IMR-90 (cell line): ENCODE data around the gene RAC3. TPM values are rescaled to one million over a fixed set of nuclear protein-coding genes. Genes with fewer than 3 reads are reported as not detected.

ENCODE experiments used
- ATAC-seq: fragments of 200-7000 bp; cut with Tn5 transposase; 2 replicates; pipeline ENCODE4 v1.9.1; 2020; ENCODE audit warnings: low read depth, mild to moderate bottlenecking, moderate library complexity
- BruUV-seq: library from RNA; stranded (reverse); fragments of 400-500 nt; replicated peaks from 2 replicates; lab custom pipeline; 2021; lab: Mats Ljungman, UMichigan
- CTCF ChIA-PET: fragments of 300-600 bp; formaldehyde crosslinking; extraction: SDS; loops from one replicate; lab custom pipeline; 2021; ENCODE audit warnings: antibody characterized with exemption; lab: Yijun Ruan, JAX
- POLR2A ChIA-PET: fragments of 300-600 bp; sonication (Branson Sonifier 250); formaldehyde crosslinking; loops from one replicate; lab custom pipeline; 2022; ENCODE audit warnings: antibody characterized with exemption; ENCODE audit not compliant: unreplicated experiment; lab: Charles Lee
- DNase-seq: peaks from one replicate; pipeline ENCODE4 v3.0.0; 2013
- H2AFZ ChIP-seq: replicated peaks from 2 replicates; pipeline ENCODE3; 2013; ENCODE audit warnings: low read length, mild to moderate bottlenecking; ENCODE audit not compliant: poor library complexity
- H2AK5ac ChIP-seq: 2 replicates; pipeline ENCODE4 v1.6.1; 2013; ENCODE audit warnings: low read depth, low read length, inconsistent platforms
- H2AK9ac ChIP-seq: replicated peaks from 2 replicates; pipeline ENCODE3; 2013; ENCODE audit warnings: mild to moderate bottlenecking, low read depth, low read length, moderate library complexity; ENCODE audit not compliant: poor library complexity
- H2BK120ac ChIP-seq: 2 replicates; pipeline ENCODE4 v1.6.1; 2013; ENCODE audit warnings: low read depth, low read length, inconsistent platforms
- H2BK15ac ChIP-seq: 3 replicates; pipeline ENCODE4 v1.6.1; 2013; ENCODE audit warnings: low read depth, low read length, inconsistent platforms
- H2BK20ac ChIP-seq: 2 replicates; pipeline ENCODE4 v1.6.1; 2013; ENCODE audit warnings: low read depth, mild to moderate bottlenecking, inconsistent platforms, low read length, moderate library complexity
- H2BK5ac ChIP-seq: 2 replicates; pipeline ENCODE4 v1.6.1; 2013; ENCODE audit warnings: mild to moderate bottlenecking, low read depth, low read length, inconsistent platforms; ENCODE audit not compliant: poor library complexity, severe bottlenecking
- H3K14ac ChIP-seq: replicated peaks from 2 replicates; pipeline ENCODE4 v1.6.1; 2013; ENCODE audit warnings: low read depth, low read length, inconsistent platforms
- H3K18ac ChIP-seq: 2 replicates; pipeline ENCODE4 v1.6.1; 2013; ENCODE audit warnings: low read depth, low read length, control low read depth
- H3K23ac ChIP-seq: 2 replicates; pipeline ENCODE4 v1.6.1; 2013; ENCODE audit warnings: low read depth, low read length, inconsistent platforms
- H3K27ac ChIP-seq: 2 replicates; pipeline ENCODE4 v1.5.1; 2013; ENCODE audit warnings: mild to moderate bottlenecking, control low read depth, low read length; ENCODE audit not compliant: insufficient read depth
- H3K27me3 ChIP-seq: 2 replicates; pipeline ENCODE4 v1.6.1; 2013; ENCODE audit warnings: low read length; ENCODE audit not compliant: control insufficient read depth, insufficient read depth
- H3K36me3 ChIP-seq: 2 replicates; pipeline ENCODE4 v1.6.1; 2013; ENCODE audit warnings: low read length, mixed read lengths; ENCODE audit not compliant: control insufficient read depth, insufficient read depth
- H3K4ac ChIP-seq: 2 replicates; pipeline ENCODE4 v1.6.1; 2013; ENCODE audit warnings: low read depth, low read length, inconsistent platforms
- H3K4me1 ChIP-seq: 2 replicates; pipeline ENCODE4 v1.6.1; 2013; ENCODE audit warnings: low read length, mixed read lengths; ENCODE audit not compliant: control insufficient read depth, insufficient read depth
- H3K4me2 ChIP-seq: 2 replicates; pipeline ENCODE4 v1.6.1; 2013; ENCODE audit warnings: low read depth, mild to moderate bottlenecking, control low read depth, low read length, moderate library complexity
- H3K4me3 ChIP-seq: 2 replicates; pipeline ENCODE4 v1.5.1; 2013; ENCODE audit warnings: low read depth, mild to moderate bottlenecking, control low read depth, low read length, moderate library complexity; ENCODE audit not compliant: insufficient read depth
- H3K56ac ChIP-seq: 2 replicates; pipeline ENCODE4 v1.6.1; 2013; ENCODE audit warnings: low read length, inconsistent platforms; ENCODE audit not compliant: insufficient read depth; ENCODE audit errors: extremely low read depth
- H3K79me1 ChIP-seq, 2 experiments: 2 replicates each; pipeline ENCODE4 v1.6.1; 2013; ENCODE audit warnings: low read length in 2 of 2, inconsistent platforms in 1 of 2, low read depth in 1 of 2
- H3K9ac ChIP-seq: 2 replicates; pipeline ENCODE4 v1.6.1; 2013; ENCODE audit warnings: low read depth, low read length, control low read depth
- H3K9me1 ChIP-seq: 2 replicates; pipeline ENCODE4 v1.6.1; 2013; ENCODE audit warnings: low read length, inconsistent platforms; ENCODE audit not compliant: insufficient read depth
- H3K9me3 ChIP-seq: 2 replicates; pipeline ENCODE4 v1.6.1; 2013; ENCODE audit warnings: low read length; ENCODE audit not compliant: control insufficient read depth, insufficient read depth
- H4K20me1 ChIP-seq: 2 replicates; pipeline ENCODE4 v1.6.1; 2013; ENCODE audit warnings: low read length, inconsistent platforms; ENCODE audit not compliant: insufficient read depth
- H4K5ac ChIP-seq: 2 replicates; pipeline ENCODE4 v1.6.1; 2013; ENCODE audit warnings: mild to moderate bottlenecking, low read depth, low read length, control low read depth
- H4K8ac ChIP-seq, 2 experiments: 2 replicates each; pipeline ENCODE4 v1.6.1; 2013; ENCODE audit warnings: low read depth in 2 of 2, low read length in 2 of 2, control low read depth in 1 of 2, inconsistent platforms in 1 of 2
- H4K91ac ChIP-seq: 2 replicates; pipeline ENCODE4 v1.6.1; 2013; ENCODE audit warnings: low read depth, low read length, inconsistent platforms; ENCODE audit not compliant: insufficient read depth
- BHLHE40 ChIP-seq: fragments of 150-350 bp; IDR thresholded peaks from 2 replicates; pipeline ENCODE4 v1.6.1; 2016; ENCODE audit warnings: mild to moderate bottlenecking, low read depth, low read length
- CEBPB ChIP-seq: IDR thresholded peaks from 2 replicates; pipeline ENCODE4 v1.6.1; 2012; ENCODE audit warnings: low read depth, low read length, improper control_type of control experiment
- CHD1 ChIP-seq: IDR thresholded peaks from 2 replicates; pipeline ENCODE4 v1.6.1; 2012; ENCODE audit warnings: low read depth, low read length, improper control_type of control experiment
- FOS ChIP-seq: fragments of 150-350 bp; IDR thresholded peaks from 2 replicates; pipeline ENCODE4 v1.6.1; 2016; ENCODE audit warnings: low read depth, low read length
- MAFK ChIP-seq: IDR thresholded peaks from 2 replicates; pipeline ENCODE4 v1.6.1; 2012; ENCODE audit warnings: low read depth, low read length, improper control_type of control experiment
- MXI1 ChIP-seq: IDR thresholded peaks from 2 replicates; pipeline ENCODE4 v1.6.1; 2012; ENCODE audit warnings: low read depth, mild to moderate bottlenecking, low read length, moderate library complexity, borderline replicate concordance
- NFE2L2 ChIP-seq: fragments of 150-350 bp; IDR thresholded peaks from 2 replicates; pipeline ENCODE4 v1.6.1; 2016; ENCODE audit warnings: low read depth, mild to moderate bottlenecking, low read length
- POLR2A ChIP-seq: IDR thresholded peaks from 2 replicates; pipeline ENCODE4 v1.6.1; 2012; ENCODE audit warnings: mild to moderate bottlenecking, low read depth, low read length
- RAD21 ChIP-seq: IDR thresholded peaks from 2 replicates; pipeline ENCODE4 v1.6.1; 2012; ENCODE audit warnings: low read length, improper control_type of control experiment
- RCOR1 ChIP-seq: IDR thresholded peaks from 2 replicates; pipeline ENCODE4 v1.6.1; 2012; ENCODE audit warnings: mild to moderate bottlenecking, low read length, improper control_type of control experiment; ENCODE audit not compliant: insufficient replicate concordance
- RFX5 ChIP-seq: IDR thresholded peaks from 2 replicates; pipeline ENCODE4 v1.8.0; 2012; ENCODE audit warnings: low read depth, mild to moderate bottlenecking, low read length, moderate library complexity
- SMC3 ChIP-seq: fragments of 150-350 bp; IDR thresholded peaks from 2 replicates; pipeline ENCODE4 v1.6.1; 2016; ENCODE audit warnings: low read depth, mild to moderate bottlenecking, antibody characterized with exemption, low read length, moderate library complexity
- USF2 ChIP-seq: fragments of 150-350 bp; IDR thresholded peaks from 2 replicates; pipeline ENCODE4 v1.6.1; 2017; ENCODE audit warnings: mild to moderate bottlenecking, antibody characterized with exemption, low read length, low read depth
- WGBS, 2 experiments: methylation state at CpG; one replicate each; pipeline versions ENCODE4 v1.1.5 to v1.1.7; 2013; ENCODE audit warnings: missing lambda C conversion rate in 2 of 2; ENCODE audit not compliant: insufficient read length in 1 of 2; ENCODE audit errors: extremely low coverage in 2 of 2; 5-methylcytosine and 5-hydroxymethylcytosine counted together
- dilution Hi-C: fragments of 300-500 bp; cut with HindIII; formaldehyde crosslinking; loops from one replicate; pipeline ENCODE4 v1.14.3; 2018; ENCODE audit warnings: low sequenced_read_pairs; ENCODE audit not compliant: unreplicated experiment
- in situ Hi-C: fragments of 300-500 bp; cut with MboI; formaldehyde crosslinking; loops from 3 replicates; pipeline ENCODE4 v1.14.3; 2019; ENCODE audit warnings: low sequenced_read_pairs, inconsistent platforms, mixed read lengths
- intact Hi-C: fragments of 100-400 bp; cut with micrococcal nuclease; formaldehyde crosslinking; loops from 2 replicates; pipeline ENCODE4 v1.10.0; 2022
- polyA plus RNA-seq, 3 experiments: library from polyadenylated mRNA; depleted of rRNA; stranded (reverse); fragments of >200 nt; gene quantifications; 2 replicates each; pipeline ENCODE4 v1.2.3, GENCODE V29; 2012; ENCODE audit warnings: low replicate concordance in 1 of 3
- total RNA-seq: library from RNA; depleted of rRNA; stranded (reverse); fragments of >200 nt; gene quantifications from 2 replicates; pipeline ENCODE4 v1.2.3, GENCODE V29; 2012
- TF ChIP-seq, protein P1 (sequence below): conservative IDR thresholded peaks from 2 replicates; pipeline ENCODE4 v1.5.1; 2012; ENCODE audit warnings: mild to moderate bottlenecking, low read depth, low read length, improper control_type of control experiment

The RAC3 gene
- total and polyA plus RNA-seq, 2 of the 4 experiments (the other 2 are of a cell fraction): 5.7 to 23.4 TPM

DNA sequence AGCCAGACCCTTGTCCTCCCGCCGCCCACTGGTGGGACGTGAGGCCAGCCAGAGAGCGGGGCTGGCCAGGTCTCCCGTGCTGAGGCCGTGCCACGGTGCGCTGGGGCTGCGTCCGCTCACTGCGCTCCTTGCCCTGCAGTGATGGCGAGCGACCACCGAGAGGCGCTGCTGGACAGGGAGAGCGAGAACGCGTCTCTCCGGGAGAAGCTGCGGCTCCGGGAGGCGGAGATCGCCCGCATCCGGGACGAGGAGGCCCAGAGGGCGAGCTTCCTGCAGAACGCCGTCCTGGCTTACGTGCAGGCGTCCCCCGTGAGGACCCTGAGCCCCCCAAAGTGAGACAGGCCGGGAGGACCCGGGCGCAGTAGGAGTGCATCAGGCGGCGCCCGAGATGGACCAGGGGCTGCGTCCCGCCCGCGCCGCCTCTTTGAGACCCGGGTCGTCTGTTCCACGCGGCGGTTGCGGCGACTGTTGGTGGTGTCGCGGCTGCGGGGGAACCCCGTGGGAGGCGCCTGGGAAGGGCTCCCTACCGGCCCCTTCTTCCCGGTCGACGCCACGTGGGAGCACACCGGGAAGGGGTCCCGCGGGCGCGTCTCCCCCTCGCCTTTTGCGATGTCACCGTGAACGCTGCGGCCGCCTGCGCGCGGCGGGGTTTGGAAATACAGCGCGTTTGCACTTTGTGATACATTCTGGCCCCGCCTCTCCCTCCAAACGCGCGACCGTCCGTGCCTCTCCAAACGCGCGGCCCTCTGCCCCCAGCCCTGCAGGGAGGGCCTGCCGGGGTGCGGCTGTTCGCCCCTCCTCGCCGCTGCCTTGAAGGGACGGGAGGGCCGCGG, 792 bp upstream of the RAC3 start:
- Histone ChIP-seq H3K56ac (no peak overlapping the region), H3K23ac (no peak overlapping the region), H2AK5ac (no peak overlapping the region), H3K4me3 (peak overlapping the region; percentile 47), H2BK20ac (no peak overlapping the region), H4K20me1 (no peaks in the 10 kb centered on the region; the same call in 1 of the 2 replicates), H4K8ac (no peak overlapping the region), H2BK15ac (no peak overlapping the region), H3K18ac (no peak overlapping the region), H2AFZ (peak overlapping the region; percentile 94), H2BK120ac (no peak overlapping the region), H2BK5ac (no peak overlapping the region), H3K79me1 (no peaks in the 10 kb centered on the region; a peak in 1 of 4 replicates), H3K4ac (no peak overlapping the region), H4K5ac (no peak overlapping the region), H3K27ac (no peak overlapping the region), H3K27me3 (no peaks in the 10 kb centered on the region), H3K36me3 (peaks cover 2% of the 10 kb centered on the region), H4K91ac (no peak overlapping the region), H3K4me1 (peaks cover 4% of the 10 kb centered on the region; the same call in 1 of the 2 replicates), H3K9me1 (no peaks in the 10 kb centered on the region), H3K4me2 (peak overlapping the region; percentile 78), H3K9me3 (no peaks in the 10 kb centered on the region), H3K14ac (no peak overlapping the region), H3K9ac (no peak overlapping the region), H2AK9ac (peak overlapping the region; percentile 89)
- BruUV-seq: no TSS peak
- ChIA-PET CTCF (interaction anchor here (0.7 to 1.3 kb wide), 3 partner anchors 124 to 175 kb away, joined by 3 to 4 read pairs (median 3); no protein-coding TSS in a partner anchor), POLR2A (no interaction called here)
- intact Hi-C loops (loop anchor here (1.0 to 10.0 kb wide), 3 partner anchors 68 to 294 kb away; partner anchors contain the start of gene FASN), dilution Hi-C loops (no loop called here), in situ Hi-C loops (loop anchor here (5.0 kb wide), 1 partner anchor 127 kb away; no protein-coding TSS in a partner anchor)
- WGBS, 2 experiments: 3% methylated on average over 62 of the region's 94 CpGs; no CpG with 5 or more reads in 1 of the 2 experiments
- peak; percentile 79 for DNase-seq
- ATAC-seq: peak; percentile 89
- TF ChIP-seq CEBPB: no peak
- no peak for TF ChIP-seq USF2
- no peak for TF ChIP-seq BHLHE40
- TF ChIP-seq MAFK: no peak
- no peak for TF ChIP-seq FOS
- no peak for TF ChIP-seq CHD1
- no peak for TF ChIP-seq RFX5
- TF ChIP-seq RAD21: peak; percentile 94
- no peak for TF ChIP-seq NFE2L2
- peak; percentile 17; the same call in 1 of the 2 replicates for TF ChIP-seq MXI1
- TF ChIP-seq SMC3: peak; percentile 81
- TF ChIP-seq RCOR1: no peak
- TF ChIP-seq, protein P1, sequence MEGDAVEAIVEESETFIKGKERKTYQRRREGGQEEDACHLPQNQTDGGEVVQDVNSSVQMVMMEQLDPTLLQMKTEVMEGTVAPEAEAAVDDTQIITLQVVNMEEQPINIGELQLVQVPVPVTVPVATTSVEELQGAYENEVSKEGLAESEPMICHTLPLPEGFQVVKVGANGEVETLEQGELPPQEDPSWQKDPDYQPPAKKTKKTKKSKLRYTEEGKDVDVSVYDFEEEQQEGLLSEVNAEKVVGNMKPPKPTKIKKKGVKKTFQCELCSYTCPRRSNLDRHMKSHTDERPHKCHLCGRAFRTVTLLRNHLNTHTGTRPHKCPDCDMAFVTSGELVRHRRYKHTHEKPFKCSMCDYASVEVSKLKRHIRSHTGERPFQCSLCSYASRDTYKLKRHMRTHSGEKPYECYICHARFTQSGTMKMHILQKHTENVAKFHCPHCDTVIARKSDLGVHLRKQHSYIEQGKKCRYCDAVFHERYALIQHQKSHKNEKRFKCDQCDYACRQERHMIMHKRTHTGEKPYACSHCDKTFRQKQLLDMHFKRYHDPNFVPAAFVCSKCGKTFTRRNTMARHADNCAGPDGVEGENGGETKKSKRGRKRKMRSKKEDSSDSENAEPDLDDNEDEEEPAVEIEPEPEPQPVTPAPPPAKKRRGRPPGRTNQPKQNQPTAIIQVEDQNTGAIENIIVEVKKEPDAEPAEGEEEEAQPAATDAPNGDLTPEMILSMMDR: peak; percentile 93
- TF ChIP-seq POLR2A: no peak
